PC-9 (cell line): ENCODE results near the gene HMGXB4. TPM values are rescaled to one million over a fixed set of nuclear protein-coding genes. Genes with fewer than 3 reads are reported as not detected.

ENCODE experiments used
- BruUV-seq: library from RNA; stranded (reverse); fragments of 400-500 nt; replicated peaks from 2 replicates; lab custom pipeline; 2021; lab: Mats Ljungman, UMichigan
- CTCF ChIA-PET: fragments of 300-600 bp; sonication (Branson Sonifier 250); formaldehyde crosslinking; loops from one replicate; lab custom pipeline; 2022; ENCODE audit warnings: antibody characterized with exemption; lab: Charles Lee
- POLR2A ChIA-PET: fragments of 300-600 bp; sonication (Branson Sonifier 250); formaldehyde crosslinking; loops from one replicate; lab custom pipeline; 2022; ENCODE audit warnings: antibody characterized with exemption; ENCODE audit not compliant: unreplicated experiment; lab: Charles Lee
- DNase-seq, 2 experiments: peaks; one replicate each; pipeline versions ENCODE4 v3.0.0 to v3.0.0-alpha.2; 2015 to 2022; ENCODE audit warnings: mixed read lengths in 1 of 2
- H2AFZ ChIP-seq: fragments of 200-600 bp; sonication (generic); 2 replicates; pipeline ENCODE4 v1.8.1; 2017; ENCODE audit warnings: antibody characterized with exemption
- H3F3A ChIP-seq: fragments of 200-600 bp; sonication (generic); 2 replicates; pipeline ENCODE4 v1.8.1; 2017; ENCODE audit warnings: antibody characterized with exemption, mild to moderate bottlenecking, low read depth; ENCODE audit not compliant: insufficient read depth
- H3K27ac ChIP-seq: fragments of 200-600 bp; sonication (generic); 2 replicates; pipeline ENCODE4 v1.6.1; 2016; ENCODE audit warnings: mixed run types
- H3K27me3 ChIP-seq: fragments of 200-600 bp; sonication (generic); 2 replicates; pipeline ENCODE4 v1.6.1; 2016; ENCODE audit warnings: low read depth, mixed run types; ENCODE audit not compliant: insufficient read depth
- H3K36me3 ChIP-seq: fragments of 200-600 bp; sonication (generic); 2 replicates; pipeline ENCODE4 v1.6.1; 2016; ENCODE audit warnings: low read depth, mixed run types
- H3K4me1 ChIP-seq: fragments of 200-600 bp; sonication (generic); replicated peaks from 2 replicates; pipeline ENCODE4 v1.6.1; 2016; ENCODE audit warnings: mixed run types; ENCODE audit not compliant: insufficient read depth
- H3K4me2 ChIP-seq: fragments of 200-600 bp; sonication (generic); 2 replicates; pipeline ENCODE4 v1.6.1; 2017; ENCODE audit warnings: mixed run types
- H3K4me3 ChIP-seq: fragments of 200-600 bp; sonication (generic); 2 replicates; pipeline ENCODE4 v1.6.1; 2016; ENCODE audit warnings: mixed run types
- H3K79me2 ChIP-seq: fragments of 200-600 bp; sonication (generic); 2 replicates; pipeline ENCODE4 v1.6.1; 2017; ENCODE audit warnings: low read depth, mixed run types
- H3K9me2 ChIP-seq: fragments of 200-600 bp; sonication (generic); 2 replicates; pipeline ENCODE4 v1.8.1; 2017; ENCODE audit warnings: mild to moderate bottlenecking; ENCODE audit not compliant: insufficient read depth
- H3K9me3 ChIP-seq: fragments of 200-600 bp; sonication (generic); 2 replicates; pipeline ENCODE4 v1.8.1; 2016; ENCODE audit warnings: low read depth; ENCODE audit not compliant: insufficient read depth
- H4K20me1 ChIP-seq: fragments of 200-600 bp; sonication (generic); 2 replicates; pipeline ENCODE4 v1.8.1; 2017; ENCODE audit not compliant: insufficient read depth
- EZH2 ChIP-seq: fragments of 200-600 bp; sonication (generic); IDR thresholded peaks from 2 replicates; pipeline ENCODE4 v1.8.0; 2017; ENCODE audit warnings: antibody characterized with exemption, low read depth
- intact Hi-C: fragments of 100-400 bp; cut with micrococcal nuclease; formaldehyde crosslinking; loops from one replicate; pipeline ENCODE4 v1.10.0; 2022; ENCODE audit not compliant: unreplicated experiment
- total RNA-seq: library from RNA; stranded (reverse); gene quantifications from 2 replicates; pipeline ENCODE4 v1.2.3, GENCODE V29; 2021
- TF ChIP-seq, protein P1 (sequence below): fragments of 200-600 bp; sonication (generic); conservative IDR thresholded peaks from 2 replicates; pipeline ENCODE4 v1.6.1; 2017; ENCODE audit warnings: mixed run types, antibody characterized with exemption, mild to moderate bottlenecking, moderate library complexity

HMGXB4 gene
- total RNA-seq, 1 experiment from 2014 or later = 29.2 TPM

GRCh38 chr22:35219012-35219411, 38.3 kb upstream of the HMGXB4 start:
- Histone ChIP-seq H3K27ac (no peak overlapping the region), H4K20me1 (no peaks in the 10 kb centered on the region), H3K79me2 (no peaks in the 10 kb centered on the region), H3K4me1 (no peaks in the 10 kb centered on the region), H3K36me3 (no peaks in the 10 kb centered on the region), H2AFZ (no peak overlapping the region), H3K9me3 (no peaks in the 10 kb centered on the region; the same call in 1 of the 2 replicates), H3K4me2 (no peak overlapping the region), H3K27me3 (peaks cover 11% of the 10 kb centered on the region; the same call in 1 of the 2 replicates), H3K9me2 (no peaks in the 10 kb centered on the region), H3K4me3 (no peak overlapping the region), H3F3A (no peaks in the 10 kb centered on the region)
- no peak for TF ChIP-seq EZH2
- TF ChIP-seq, protein P1, sequence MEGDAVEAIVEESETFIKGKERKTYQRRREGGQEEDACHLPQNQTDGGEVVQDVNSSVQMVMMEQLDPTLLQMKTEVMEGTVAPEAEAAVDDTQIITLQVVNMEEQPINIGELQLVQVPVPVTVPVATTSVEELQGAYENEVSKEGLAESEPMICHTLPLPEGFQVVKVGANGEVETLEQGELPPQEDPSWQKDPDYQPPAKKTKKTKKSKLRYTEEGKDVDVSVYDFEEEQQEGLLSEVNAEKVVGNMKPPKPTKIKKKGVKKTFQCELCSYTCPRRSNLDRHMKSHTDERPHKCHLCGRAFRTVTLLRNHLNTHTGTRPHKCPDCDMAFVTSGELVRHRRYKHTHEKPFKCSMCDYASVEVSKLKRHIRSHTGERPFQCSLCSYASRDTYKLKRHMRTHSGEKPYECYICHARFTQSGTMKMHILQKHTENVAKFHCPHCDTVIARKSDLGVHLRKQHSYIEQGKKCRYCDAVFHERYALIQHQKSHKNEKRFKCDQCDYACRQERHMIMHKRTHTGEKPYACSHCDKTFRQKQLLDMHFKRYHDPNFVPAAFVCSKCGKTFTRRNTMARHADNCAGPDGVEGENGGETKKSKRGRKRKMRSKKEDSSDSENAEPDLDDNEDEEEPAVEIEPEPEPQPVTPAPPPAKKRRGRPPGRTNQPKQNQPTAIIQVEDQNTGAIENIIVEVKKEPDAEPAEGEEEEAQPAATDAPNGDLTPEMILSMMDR = no peak
- ChIA-PET POLR2A (no interaction called here), CTCF (no interaction called here)
- no TSS peak for BruUV-seq
- intact Hi-C loops = no loop called here
- DNase-seq = no peak

GRCh38 chr22:35220221-35220620, 37.1 kb upstream of the HMGXB4 start:
- H2AFZ ChIP-seq = no peak overlapping the region
- H3K4me1 ChIP-seq = no peaks in the 10 kb centered on the region
- peaks cover 15% of the 10 kb centered on the region; the same call in 1 of the 2 replicates for H3K27me3 ChIP-seq
- no peaks in the 10 kb centered on the region for H3K9me2 ChIP-seq
- no peak overlapping the region for H3K27ac ChIP-seq
- intact Hi-C loops = no loop called here
- H3K4me3 ChIP-seq = no peak overlapping the region
- H3K36me3 ChIP-seq = no peaks in the 10 kb centered on the region
- CTCF ChIA-PET = no interaction called here
- no peaks in the 10 kb centered on the region for H4K20me1 ChIP-seq
- H3K9me3 ChIP-seq = no peaks in the 10 kb centered on the region; the same call in 1 of the 2 replicates
- DNase-seq = no peak
- TF ChIP-seq, protein P1 = no peak
- TF ChIP-seq EZH2 = no peak
- H3K79me2 ChIP-seq = no peaks in the 10 kb centered on the region
- no peak overlapping the region for H3K4me2 ChIP-seq
- POLR2A ChIA-PET = no interaction called here
- BruUV-seq = no TSS peak
- no peaks in the 10 kb centered on the region for H3F3A ChIP-seq

GRCh38 chr22:35225010-35225409, 32.3 kb upstream of the HMGXB4 start:
- Histone ChIP-seq H3K4me1 (no peaks in the 10 kb centered on the region), H3K4me2 (no peak overlapping the region), H3K9me3 (no peaks in the 10 kb centered on the region), H3K27me3 (peaks cover 46% of the 10 kb centered on the region; the same call in 1 of the 2 replicates), H3K79me2 (no peaks in the 10 kb centered on the region), H3K27ac (no peak overlapping the region), H2AFZ (no peak overlapping the region), H3K4me3 (no peak overlapping the region), H4K20me1 (no peaks in the 10 kb centered on the region), H3K36me3 (no peaks in the 10 kb centered on the region), H3F3A (no peaks in the 10 kb centered on the region), H3K9me2 (no peaks in the 10 kb centered on the region)
- no peak for DNase-seq
- intact Hi-C loops = no loop called here
- CTCF ChIA-PET = no interaction called here
- no peak for TF ChIP-seq EZH2
- TF ChIP-seq, protein P1 = no peak
- POLR2A ChIA-PET = no interaction called here
- no TSS peak for BruUV-seq
